NB4 (cell line): ENCODE measurements around the gene PRMT6.

Source experiments
- DNase-seq: peaks from one replicate; pipeline ENCODE4 v3.0.0; 2010; ENCODE audit warnings: low read depth
- H3K4me3 ChIP-seq: one replicate; pipeline ENCODE4 v1.5.1; 2011; ENCODE audit warnings: mild to moderate bottlenecking, low read depth, low read length, moderate library complexity
- MYC ChIP-seq: IDR thresholded peaks from 2 replicates; pipeline ENCODE4 v1.6.1; 2011; ENCODE audit warnings: low read depth, low read length
- POLR2A ChIP-seq: IDR thresholded peaks from 2 replicates; pipeline ENCODE4 v1.6.1; 2011; ENCODE audit warnings: mild to moderate bottlenecking; ENCODE audit not compliant: insufficient read length; ENCODE audit errors: extremely low read depth
- TF ChIP-seq, protein P1 (sequence below): IDR thresholded peaks from one replicate; pipeline ENCODE4 v1.5.1; 2012; ENCODE audit warnings: low read depth, low read length
- TF ChIP-seq, protein P2 (sequence below): IDR thresholded peaks from 2 replicates; pipeline ENCODE4 v1.6.1; 2011; ENCODE audit warnings: low read depth, low read length

PRMT6 gene

DNA sequence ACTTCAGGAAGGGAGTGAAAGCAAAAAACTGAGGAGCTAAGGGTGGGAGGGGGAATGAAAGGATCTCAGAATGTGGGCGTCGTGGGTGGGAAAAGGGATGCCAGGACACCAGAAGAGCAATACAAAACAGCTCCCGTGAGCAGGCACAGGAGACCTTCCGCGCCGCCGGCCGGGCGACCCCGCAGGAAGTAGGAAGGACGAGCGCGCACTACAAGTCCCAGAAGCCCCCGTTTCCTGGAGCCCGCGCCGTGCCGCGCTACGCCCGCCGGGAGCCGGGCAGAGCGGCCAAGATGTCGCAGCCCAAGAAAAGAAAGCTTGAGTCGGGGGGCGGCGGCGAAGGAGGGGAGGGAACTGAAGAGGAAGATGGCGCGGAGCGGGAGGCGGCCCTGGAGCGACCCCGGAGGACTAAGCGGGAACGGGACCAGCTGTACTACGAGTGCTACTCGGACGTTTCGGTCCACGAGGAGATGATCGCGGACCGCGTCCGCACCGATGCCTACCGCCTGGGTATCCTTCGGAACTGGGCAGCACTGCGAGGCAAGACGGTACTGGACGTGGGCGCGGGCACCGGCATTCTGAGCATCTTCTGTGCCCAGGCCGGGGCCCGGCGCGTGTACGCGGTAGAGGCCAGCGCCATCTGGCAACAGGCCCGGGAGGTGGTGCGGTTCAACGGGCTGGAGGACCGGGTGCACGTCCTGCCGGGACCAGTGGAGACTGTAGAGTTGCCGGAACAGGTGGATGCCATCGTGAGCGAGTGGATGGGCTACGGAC lies at the start of gene PRMT6:
Gene PRMT6 (plus strand): TSS at position 249 of the 771 bp plus-strand sequence. CDS start 42 bp downstream, at position 291.
- TF ChIP-seq POLR2A (peak; percentile 65), MYC (peak; percentile 20; the same call in 1 of the 2 replicates)
- TF ChIP-seq, protein P1, sequence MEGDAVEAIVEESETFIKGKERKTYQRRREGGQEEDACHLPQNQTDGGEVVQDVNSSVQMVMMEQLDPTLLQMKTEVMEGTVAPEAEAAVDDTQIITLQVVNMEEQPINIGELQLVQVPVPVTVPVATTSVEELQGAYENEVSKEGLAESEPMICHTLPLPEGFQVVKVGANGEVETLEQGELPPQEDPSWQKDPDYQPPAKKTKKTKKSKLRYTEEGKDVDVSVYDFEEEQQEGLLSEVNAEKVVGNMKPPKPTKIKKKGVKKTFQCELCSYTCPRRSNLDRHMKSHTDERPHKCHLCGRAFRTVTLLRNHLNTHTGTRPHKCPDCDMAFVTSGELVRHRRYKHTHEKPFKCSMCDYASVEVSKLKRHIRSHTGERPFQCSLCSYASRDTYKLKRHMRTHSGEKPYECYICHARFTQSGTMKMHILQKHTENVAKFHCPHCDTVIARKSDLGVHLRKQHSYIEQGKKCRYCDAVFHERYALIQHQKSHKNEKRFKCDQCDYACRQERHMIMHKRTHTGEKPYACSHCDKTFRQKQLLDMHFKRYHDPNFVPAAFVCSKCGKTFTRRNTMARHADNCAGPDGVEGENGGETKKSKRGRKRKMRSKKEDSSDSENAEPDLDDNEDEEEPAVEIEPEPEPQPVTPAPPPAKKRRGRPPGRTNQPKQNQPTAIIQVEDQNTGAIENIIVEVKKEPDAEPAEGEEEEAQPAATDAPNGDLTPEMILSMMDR = no peak
- TF ChIP-seq, protein P2, sequence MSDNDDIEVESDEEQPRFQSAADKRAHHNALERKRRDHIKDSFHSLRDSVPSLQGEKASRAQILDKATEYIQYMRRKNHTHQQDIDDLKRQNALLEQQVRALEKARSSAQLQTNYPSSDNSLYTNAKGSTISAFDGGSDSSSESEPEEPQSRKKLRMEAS = no peak; the same call in 1 of the 2 replicates
- DNase-seq = peak; percentile 88
- H3K4me3 ChIP-seq = peak within 1 kb of the TSS; percentile 85

DNA sequence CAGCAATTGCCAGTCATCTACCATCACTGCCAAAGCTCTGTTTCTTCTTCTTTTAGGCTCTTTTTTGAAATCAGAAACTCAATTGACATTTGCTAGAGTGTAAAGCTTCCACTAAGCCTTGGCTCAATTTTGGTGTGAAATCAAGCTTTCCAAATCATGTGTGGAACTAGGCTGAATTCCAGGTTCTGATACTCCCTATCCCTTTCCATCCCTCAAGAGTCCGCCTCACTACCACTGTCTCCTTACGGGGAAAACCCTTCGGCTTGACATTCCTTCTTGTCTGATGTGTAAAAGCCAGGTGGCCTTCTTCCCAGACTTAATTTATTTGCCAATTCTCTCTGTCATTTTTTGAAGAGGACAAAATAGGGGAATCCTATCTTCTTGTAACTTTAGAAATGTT lies 47.2 kb upstream of the PRMT6 start:
- TF ChIP-seq MYC (no peak), POLR2A (no peak)
- TF ChIP-seq, protein P1 = no peak
- TF ChIP-seq, protein P2 = no peak
- no peak overlapping the region for H3K4me3 ChIP-seq
- no peak for DNase-seq

DNA sequence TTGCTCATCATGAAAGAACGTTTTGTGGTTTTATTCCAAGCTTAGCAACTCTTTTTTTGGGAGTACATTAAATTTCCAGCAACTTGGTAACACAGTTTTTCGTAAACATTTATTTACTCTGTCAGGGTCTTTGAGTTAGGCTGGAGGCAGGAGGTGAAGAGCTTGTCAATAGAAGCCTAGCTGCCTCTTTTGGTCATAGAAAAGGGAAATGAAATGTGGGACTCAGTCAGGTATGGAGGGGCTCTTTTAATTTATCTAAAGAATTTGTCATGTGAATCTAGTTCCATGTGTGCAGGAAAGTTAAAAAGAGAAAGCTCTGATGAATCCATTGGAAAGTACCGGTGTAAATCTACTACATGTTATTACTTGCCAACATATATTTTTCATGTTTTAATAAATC lies 45.9 kb upstream of the PRMT6 start:
- no peak overlapping the region for H3K4me3 ChIP-seq
- TF ChIP-seq POLR2A (no peak), MYC (no peak)
- TF ChIP-seq, protein P1 = no peak
- TF ChIP-seq, protein P2 = no peak
- no peak for DNase-seq

DNA sequence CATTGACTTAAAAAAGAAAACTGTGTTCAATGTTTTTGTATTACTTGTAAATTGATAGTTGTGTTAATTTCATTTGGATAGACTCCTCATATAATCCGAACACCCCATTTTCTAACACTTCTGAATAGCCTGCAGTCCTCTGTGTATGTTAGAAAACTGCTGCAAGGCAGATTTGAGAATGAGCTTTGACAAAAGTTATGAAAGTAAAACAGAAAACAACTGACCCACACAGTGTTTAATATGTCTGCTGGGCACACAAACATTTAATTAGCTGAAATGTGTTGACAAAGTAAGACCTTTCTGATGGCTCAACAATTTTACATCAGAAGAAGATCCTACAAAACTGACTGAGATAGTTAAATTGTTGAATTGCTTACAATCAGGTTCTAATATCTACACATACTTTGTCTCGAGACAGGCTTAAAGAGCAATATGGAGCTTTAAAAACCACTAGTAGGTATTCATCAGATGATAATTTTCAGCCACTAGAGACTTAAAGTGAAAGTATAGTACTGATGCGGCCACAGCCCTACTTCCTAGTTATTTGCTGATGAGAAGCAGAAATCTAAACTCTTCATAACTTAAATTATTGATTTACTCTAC lies 40.0 kb upstream of the PRMT6 start:
- DNase-seq = no peak
- no peak overlapping the region for H3K4me3 ChIP-seq
- TF ChIP-seq POLR2A = no peak
- TF ChIP-seq, protein P2 = no peak
- TF ChIP-seq, protein P1 = no peak
- TF ChIP-seq MYC = no peak

DNA sequence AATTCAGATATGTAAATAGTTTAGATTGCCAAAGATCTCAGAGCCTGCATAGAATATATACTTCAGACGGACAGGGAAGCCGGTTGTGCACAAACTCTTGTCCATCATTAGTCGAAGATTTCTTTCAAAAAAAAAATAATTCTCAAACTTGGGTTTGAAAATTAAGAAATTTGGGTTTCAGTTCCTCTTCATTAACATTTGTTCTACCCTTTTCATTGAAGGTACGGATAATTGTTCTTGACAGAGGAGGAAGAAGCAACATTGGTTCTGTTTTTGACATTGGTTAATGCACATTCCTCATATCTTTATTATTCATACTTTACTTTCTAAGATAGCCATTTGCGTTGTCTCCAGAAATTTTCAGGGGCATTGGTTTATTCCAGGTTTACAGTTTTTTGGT lies 38.0 kb upstream of the PRMT6 start:
- TF ChIP-seq POLR2A = no peak
- TF ChIP-seq, protein P2 = no peak
- TF ChIP-seq MYC = no peak
- TF ChIP-seq, protein P1 = no peak
- no peak overlapping the region for H3K4me3 ChIP-seq
- DNase-seq = no peak
